Esophagus squamous epithelium (tissue), 4 donors: Measurements from ENCODE around the gene MCOLN3.

Experiments
- POLR2A ChIP-seq, 4 donors: fragments of 450-650 bp; IDR thresholded peaks; one replicate each; pipeline ENCODE4 v1.6.1; 2017; ENCODE audit warnings: antibody characterized with exemption in 4 of 4, mild to moderate bottlenecking in 4 of 4, moderate library complexity in 3 of 4
- TF ChIP-seq, protein P1 (sequence below), 6 experiments: fragments of 450-650 bp in 4 of 6; fragments of 200-600 bp in 2 of 6; sonication (generic) in 2 of 6; IDR thresholded peaks; one replicate each; pipeline ENCODE4 v1.5.1; 2016 to 2019; ENCODE audit warnings: antibody characterized with exemption in 6 of 6, mild to moderate bottlenecking in 4 of 6, moderate library complexity in 4 of 6

DNA sequence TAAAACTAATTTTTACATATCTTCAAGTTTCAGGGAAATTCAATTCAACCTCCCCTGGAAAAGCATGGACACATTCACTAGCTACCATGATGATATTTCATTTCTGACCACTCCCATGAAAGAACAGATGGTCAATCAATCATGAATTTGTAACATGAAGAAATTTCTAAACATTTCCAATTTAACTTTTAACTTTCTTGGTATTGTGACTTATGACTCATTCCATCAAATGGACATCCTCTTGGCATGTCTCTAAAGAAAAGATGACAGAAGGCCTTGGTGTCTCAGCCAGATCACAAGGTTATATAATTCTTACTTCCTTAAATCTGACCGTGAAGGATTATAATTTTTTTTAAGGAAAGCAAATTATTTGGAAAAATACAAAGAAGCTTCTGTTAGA lies 10.5 kb upstream of the MCOLN3 start:
- TF ChIP-seq, protein P1, sequence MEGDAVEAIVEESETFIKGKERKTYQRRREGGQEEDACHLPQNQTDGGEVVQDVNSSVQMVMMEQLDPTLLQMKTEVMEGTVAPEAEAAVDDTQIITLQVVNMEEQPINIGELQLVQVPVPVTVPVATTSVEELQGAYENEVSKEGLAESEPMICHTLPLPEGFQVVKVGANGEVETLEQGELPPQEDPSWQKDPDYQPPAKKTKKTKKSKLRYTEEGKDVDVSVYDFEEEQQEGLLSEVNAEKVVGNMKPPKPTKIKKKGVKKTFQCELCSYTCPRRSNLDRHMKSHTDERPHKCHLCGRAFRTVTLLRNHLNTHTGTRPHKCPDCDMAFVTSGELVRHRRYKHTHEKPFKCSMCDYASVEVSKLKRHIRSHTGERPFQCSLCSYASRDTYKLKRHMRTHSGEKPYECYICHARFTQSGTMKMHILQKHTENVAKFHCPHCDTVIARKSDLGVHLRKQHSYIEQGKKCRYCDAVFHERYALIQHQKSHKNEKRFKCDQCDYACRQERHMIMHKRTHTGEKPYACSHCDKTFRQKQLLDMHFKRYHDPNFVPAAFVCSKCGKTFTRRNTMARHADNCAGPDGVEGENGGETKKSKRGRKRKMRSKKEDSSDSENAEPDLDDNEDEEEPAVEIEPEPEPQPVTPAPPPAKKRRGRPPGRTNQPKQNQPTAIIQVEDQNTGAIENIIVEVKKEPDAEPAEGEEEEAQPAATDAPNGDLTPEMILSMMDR (IDR thresholded peaks at IDR 0.05): no peak
- TF ChIP-seq POLR2A (IDR thresholded peaks at IDR 0.05): no peak
